GM21390 (cell line): Measurements from ENCODE around the gene RNASEH2A.

Experiments
- ATAC-seq: cut with Tn5 transposase; IDR thresholded peaks from one replicate; pipeline ENCODE4 v1.9.1; 2021; ENCODE audit not compliant: unreplicated experiment

The RNASEH2A gene

GRCh38 chr19:12858041-12858928 is 51.9 kb downstream of the RNASEH2A start:
- no peak for ATAC-seq

GRCh38 chr19:12859546-12859945 is 53.2 kb downstream of the RNASEH2A start:
- ATAC-seq = no peak
